Aorta (tissue), 5 donors: Measurements from ENCODE around the gene SRSF4. TPM values are rescaled to one million over a fixed set of nuclear protein-coding genes. Genes with fewer than 3 reads are reported as not detected.

Experiments used
- ATAC-seq: fragments of 200-7000 bp; cut with Tn5 transposase; one replicate; pipeline ENCODE4 v1.9.1; 2022; ENCODE audit warnings: moderate library complexity; ENCODE audit not compliant: low FRiP score
- DNase-seq, 2 donors: peaks; one replicate each; pipeline ENCODE4 v3.0.0-alpha.2; 2020
- H3K27ac ChIP-seq, 2 donors: one replicate each; pipeline ENCODE4 v1.5.1; 2013; ENCODE audit warnings: low read length in 2 of 2, mild to moderate bottlenecking in 2 of 2, moderate library complexity in 2 of 2, control low read depth in 1 of 2, inconsistent platforms in 1 of 2, low read depth in 1 of 2
- H3K27me3 ChIP-seq, 2 donors: one replicate each; pipeline ENCODE4 v1.6.1; 2013; ENCODE audit warnings: control low read depth in 1 of 2, low read length in 1 of 2, mild to moderate bottlenecking in 1 of 2, moderate library complexity in 1 of 2; ENCODE audit not compliant: insufficient read depth in 2 of 2, control insufficient read depth in 1 of 2
- H3K36me3 ChIP-seq, 2 donors: one replicate each; pipeline ENCODE4 v1.6.1; 2013; ENCODE audit warnings: control low read depth in 1 of 2, low read length in 1 of 2, mild to moderate bottlenecking in 1 of 2; ENCODE audit not compliant: insufficient read depth in 2 of 2, control insufficient read depth in 1 of 2
- H3K4me1 ChIP-seq, 2 donors: one replicate each; pipeline ENCODE4 v1.6.1; 2013; ENCODE audit warnings: low read length in 2 of 2, control low read depth in 1 of 2, mild to moderate bottlenecking in 1 of 2, moderate library complexity in 1 of 2; ENCODE audit not compliant: insufficient read depth in 2 of 2, control insufficient read depth in 1 of 2
- H3K4me3 ChIP-seq, 2 donors: one replicate each; pipeline ENCODE4 v1.5.1; 2013; ENCODE audit warnings: low read length in 2 of 2, control low read depth in 1 of 2, mild to moderate bottlenecking in 1 of 2
- H3K9me3 ChIP-seq: one replicate; pipeline ENCODE4 v1.6.1; 2013; ENCODE audit warnings: mild to moderate bottlenecking, low read length; ENCODE audit not compliant: control insufficient read depth
- WGBS, 2 donors: extraction: QIAGEN DNeasy Blood & Tissue Kit; methylation state at CpG; one replicate each; pipeline ENCODE4 v1.1.7; 2013; 5-methylcytosine and 5-hydroxymethylcytosine counted together
- intact Hi-C, 2 donors: fragments of 100-400 bp; cut with DNase I; formaldehyde crosslinking; loops; one replicate each; pipeline versions ENCODE4 v1.14.2 to v1.15.0; 2022
- long read RNA-seq, 2 donors: library from polyadenylated mRNA; unstranded; transcript quantifications; one replicate each; pipeline ENCODE4 v2.0.0, GENCODE V29; 2020 to 2021
- polyA plus RNA-seq, 2 donors: library from polyadenylated mRNA; stranded (reverse); fragments of 200-250 nt; gene quantifications; one replicate each; pipeline ENCODE4 v1.2.3, GENCODE V29; 2013
- total RNA-seq, 2 donors: library from RNA; stranded (reverse); fragmentation: NEBNext Ultra II Directional; extraction: Animal tissue kit (Norgen Biotek cat#: 25700); gene quantifications; one replicate each; pipeline ENCODE4 v1.2.1, GENCODE V29; 2021
- donor health status: healthy with polysubstance abuse.
- donor health status: Bipolar disorder and iron deficiency.
- donor health status: DM: no; HTN: no; CAD: no.
- donor health status: DM: no; HTN: no; CAD: no.
- donor health status: DM: yes; HTN: yes; CAD: no.

SRSF4 gene
- total RNA-seq = 10 to 100 TPM; 85.0 to 85.6 TPM
- polyA plus RNA-seq = 10 to 100 TPM; 57.6 to 76.0 TPM
- long read RNA-seq, donor 1, transcript SRSF4-202 (5 exons, 1,264 nt) = minor isoform, 23 of 430 reads
- long read RNA-seq, donor 1, transcript SRSF4-201 (6 exons, 2,387 nt) = major isoform, 339 of 430 reads
- long read RNA-seq, donor 1, partial matches to known transcripts = 38 of 430 reads
- long read RNA-seq, donor 1, other reads (novel, unspliced or antisense) = 30 of 430 reads
- long read RNA-seq, donor 2, transcript SRSF4-202 (5 exons, 1,264 nt) = minor isoform, 7 of 108 reads
- long read RNA-seq, donor 2, transcript SRSF4-201 (6 exons, 2,387 nt) = major isoform, 53 of 108 reads
- long read RNA-seq, donor 2, partial matches to known transcripts = 5 of 108 reads
- long read RNA-seq, donor 2, other reads (novel, unspliced or antisense) = 43 of 108 reads

DNA sequence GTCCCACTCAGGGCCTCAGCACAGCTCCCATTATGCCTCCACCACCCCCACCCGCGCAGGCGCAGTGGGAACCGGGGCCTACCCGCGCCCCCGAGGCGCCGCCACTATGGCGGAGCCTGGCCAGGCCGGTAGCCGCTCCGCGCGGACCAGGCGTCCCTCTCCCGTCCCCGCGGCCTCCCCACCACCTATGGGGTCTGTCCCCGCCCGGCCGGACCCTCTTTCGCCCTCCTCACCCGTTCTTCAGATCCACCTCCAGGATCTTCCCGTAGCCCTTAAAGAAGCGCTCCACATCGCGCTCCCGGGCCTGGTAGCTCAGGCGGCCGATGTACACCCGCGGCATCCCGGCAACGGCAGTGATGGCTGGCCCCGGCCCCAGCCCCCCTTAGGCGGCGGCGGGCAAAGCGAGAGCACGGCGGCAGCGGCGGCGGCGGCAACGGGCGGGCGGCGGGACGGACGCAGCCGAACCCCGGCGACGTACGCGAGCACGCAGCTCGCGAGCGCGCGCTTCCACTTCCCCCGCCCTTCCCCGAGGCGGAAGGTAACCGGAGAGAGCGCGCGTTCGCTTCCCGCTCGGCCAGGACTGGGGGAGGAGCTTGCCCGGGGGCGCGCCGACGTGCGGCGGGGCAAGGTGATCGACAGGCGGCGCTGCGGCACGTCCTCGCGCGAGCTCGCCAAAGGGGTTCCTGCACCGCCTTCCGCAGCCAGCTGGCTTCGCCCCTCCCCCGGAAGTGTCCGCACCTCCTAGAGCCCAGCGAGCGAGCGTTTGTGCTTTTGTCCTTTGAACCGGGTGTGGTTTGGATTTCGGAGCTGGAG lies at the start of gene SRSF4:
Gene SRSF4, minus strand, starts transcription at position 488 of the 813 bp plus-strand sequence. Its CDS starts 148 bp downstream, at position 340.
- DNase-seq (peak; percentile 100), ATAC-seq (peak; percentile 98)
- Histone ChIP-seq H3K4me1 (peaks cover 2 to 4% of the 10 kb centered on the region in 2 donors), H3K4me3 (peak within 1 kb of the TSS; percentile 69 to 93), H3K27ac (peak within 1 kb of the TSS; percentile 72 to 98), H3K9me3 (no peaks in the 10 kb centered on the region), H3K27me3 (no peaks in the 10 kb centered on the region), H3K36me3 (no peaks in the 10 kb centered on the region)
- WGBS, 2 donors = 0% methylated on average over 90 to 100 of the region's 100 CpGs
- intact Hi-C loops = loop anchor here (2.0 to 5.0 kb wide), 4 partner anchors 21 to 539 kb away; partner anchors contain the start of genes TMEM200B (in 2 of the 2) and TAF12 (in 1 of the 2)

DNA sequence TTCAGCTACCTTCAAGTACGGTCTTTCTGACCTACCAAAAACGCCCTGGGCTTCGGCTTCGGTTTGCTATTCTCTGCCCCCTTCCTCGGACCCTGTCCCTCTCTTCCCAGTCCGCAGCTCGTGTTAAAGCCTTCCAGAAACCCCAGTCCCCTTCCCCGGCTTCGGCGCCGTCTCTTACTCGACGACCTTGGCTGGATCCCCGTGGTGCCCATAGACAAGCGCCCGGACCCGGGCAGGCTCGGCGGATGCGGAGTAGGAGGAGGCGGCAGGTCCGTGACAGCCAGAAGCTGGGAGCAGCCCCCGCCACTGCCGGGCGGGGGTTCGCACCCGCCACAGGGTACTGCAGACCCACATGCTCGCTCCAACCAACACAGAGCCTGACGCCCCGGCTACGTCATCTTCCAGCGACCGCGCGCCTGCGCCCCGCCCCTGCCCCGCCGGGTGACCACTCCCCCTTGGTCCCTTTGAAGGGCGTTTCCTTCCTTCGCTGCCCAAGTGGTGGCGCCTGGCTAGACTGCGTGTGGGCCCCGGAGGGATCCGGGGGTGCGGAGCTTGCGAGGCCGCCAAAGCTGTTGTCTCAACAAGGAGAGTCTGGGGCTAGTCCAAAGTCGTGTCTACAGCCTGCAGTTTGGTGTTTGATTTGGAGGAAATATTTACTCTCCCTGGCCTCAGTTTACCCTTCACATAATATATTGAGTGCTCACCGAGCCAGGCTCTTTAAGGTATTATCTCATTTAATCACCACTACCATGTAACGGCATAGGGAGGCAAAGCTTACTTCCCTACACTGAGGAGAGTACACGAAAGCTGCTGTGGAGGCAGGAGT lies 49.1 kb upstream of the SRSF4 start, which contains the start of gene MECR:
Gene MECR, minus strand, starts transcription at position 382 of the 826 bp plus-strand sequence. Its CDS starts 28 bp downstream, at position 354.
- WGBS, 2 donors = 2% methylated on average over 52 of the region's 52 CpGs
- Histone ChIP-seq H3K4me3 (peak within 1 kb of the TSS; percentile 68 to 77), H3K27me3 (no peaks in the 10 kb centered on the region), H3K9me3 (no peaks in the 10 kb centered on the region), H3K4me1 (no peaks in the 10 kb centered on the region), H3K27ac (peak within 1 kb of the TSS; percentile 18 to 22), H3K36me3 (no peaks in the 10 kb centered on the region)
- intact Hi-C loops = loop anchor here (5.0 to 10.0 kb wide), 4 partner anchors 224 to 1477 kb away; no protein-coding TSS in a partner anchor
- ATAC-seq (peak; percentile 98), DNase-seq (peak; percentile 95 to 98)

DNA sequence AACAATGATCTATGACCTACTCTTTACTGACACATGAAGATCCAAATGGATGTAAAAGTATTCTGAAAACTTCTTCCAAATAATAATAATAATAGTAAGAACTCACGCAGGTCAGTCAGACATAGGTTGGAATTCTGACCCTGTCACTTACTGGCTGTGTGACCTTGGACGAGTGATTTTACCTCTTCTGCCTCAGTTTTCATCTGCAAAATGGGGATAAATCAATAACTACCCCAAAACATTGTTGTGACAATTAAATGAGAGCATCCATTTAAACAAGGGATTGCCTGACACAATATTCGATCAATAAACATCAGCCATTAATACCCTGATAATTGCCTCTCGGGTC lies 48.5 kb upstream of the SRSF4 start:
- Histone ChIP-seq H3K27ac (no peak overlapping the region), H3K4me3 (peak overlapping the region; percentile 68 to 77), H3K4me1 (no peaks in the 10 kb centered on the region), H3K27me3 (no peaks in the 10 kb centered on the region), H3K36me3 (no peaks in the 10 kb centered on the region), H3K9me3 (no peaks in the 10 kb centered on the region)
- no peak for DNase-seq
- intact Hi-C loops = loop anchor here (5.0 to 10.0 kb wide), 4 partner anchors 225 to 1477 kb away; no protein-coding TSS in a partner anchor
- no peak for ATAC-seq
- WGBS, 2 donors = 14 to 15% methylated on average over 4 of the region's 4 CpGs

DNA sequence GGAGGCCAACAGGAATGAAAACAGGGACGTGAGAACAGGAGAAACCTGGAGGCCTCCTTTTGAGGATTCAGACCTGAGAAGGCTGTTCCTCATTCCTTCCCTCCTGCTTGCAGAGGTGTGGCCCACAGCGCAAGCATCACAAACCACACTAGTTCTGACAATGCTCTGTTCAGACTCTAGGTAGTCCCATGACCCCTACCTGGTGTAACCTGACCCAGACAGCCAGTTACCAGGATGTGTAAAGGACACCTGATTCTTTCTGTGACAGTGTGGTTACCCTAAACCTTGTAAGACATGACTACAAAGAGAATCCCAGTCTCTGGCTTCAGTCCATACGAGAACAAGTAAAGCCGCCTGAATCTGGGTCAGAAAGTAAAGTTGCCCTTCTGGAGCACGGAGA lies 45.8 kb upstream of the SRSF4 start:
- no peak overlapping the region for H3K4me3 ChIP-seq
- no peak overlapping the region for H3K27ac ChIP-seq
- intact Hi-C loops = no loop called here
- DNase-seq (peak in 1 of 2 donors; percentile 47), ATAC-seq (no peak)
- WGBS, 2 donors = 87 to 90% methylated on average over 5 of the region's 5 CpGs
- H3K9me3 ChIP-seq = no peaks in the 10 kb centered on the region
- no peaks in the 10 kb centered on the region for H3K4me1 ChIP-seq
- H3K27me3 ChIP-seq = no peaks in the 10 kb centered on the region
- H3K36me3 ChIP-seq = no peaks in the 10 kb centered on the region

DNA sequence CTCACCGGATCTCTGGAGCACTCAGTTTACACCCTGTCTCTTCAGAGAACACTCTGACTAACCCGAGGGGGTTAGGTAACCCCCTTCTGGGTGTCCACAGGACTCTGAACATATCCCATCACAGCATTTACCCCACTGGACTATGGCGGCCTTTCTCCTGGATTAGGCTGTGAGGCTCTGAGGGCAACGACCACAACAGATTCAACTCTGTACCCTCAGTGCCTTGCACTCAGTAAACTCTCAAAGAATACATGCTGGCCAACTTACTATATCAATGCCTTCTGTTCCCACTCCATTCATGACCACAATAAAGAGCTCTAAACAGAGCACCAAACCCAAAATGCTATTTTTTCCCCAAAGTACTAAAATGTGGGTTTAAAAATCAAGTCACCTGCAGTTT lies 43.7 kb upstream of the SRSF4 start:
- intact Hi-C loops = no loop called here
- Histone ChIP-seq H3K27me3 (no peaks in the 10 kb centered on the region), H3K4me1 (no peaks in the 10 kb centered on the region), H3K4me3 (no peak overlapping the region), H3K27ac (no peak overlapping the region), H3K9me3 (no peaks in the 10 kb centered on the region), H3K36me3 (no peaks in the 10 kb centered on the region)
- no peak for DNase-seq
- ATAC-seq = no peak
- 87 to 89% methylated on average over 4 of the region's 4 CpGs for WGBS, 2 donors

DNA sequence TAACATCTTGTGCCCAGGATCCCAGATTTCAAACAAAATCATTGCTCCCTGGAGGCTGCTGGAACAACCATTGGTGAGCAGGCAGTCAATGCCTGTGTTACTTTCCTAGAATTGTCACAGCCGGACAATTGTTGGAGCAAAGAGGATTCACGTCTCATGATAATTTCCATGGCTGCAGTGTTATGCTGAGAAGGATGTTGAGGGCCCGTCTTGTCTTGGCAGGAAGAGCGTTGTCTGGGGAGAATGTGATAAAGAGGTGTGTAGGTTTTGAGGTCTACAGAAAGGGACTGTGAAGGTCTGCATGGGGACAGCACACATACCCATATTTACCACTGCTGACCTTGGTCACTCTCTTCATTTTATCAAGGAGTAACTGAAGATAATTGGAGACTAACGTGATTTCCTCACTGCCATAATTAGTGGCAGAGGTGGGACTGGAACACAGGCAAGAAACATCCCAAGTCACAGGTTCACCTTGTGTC lies 42.7 kb upstream of the SRSF4 start:
- no peak for DNase-seq
- Histone ChIP-seq H3K27me3 (no peaks in the 10 kb centered on the region), H3K4me1 (no peaks in the 10 kb centered on the region), H3K4me3 (no peak overlapping the region), H3K9me3 (no peaks in the 10 kb centered on the region), H3K36me3 (no peaks in the 10 kb centered on the region), H3K27ac (no peak overlapping the region)
- no peak for ATAC-seq
- 90 to 91% methylated on average over 5 of the region's 5 CpGs for WGBS, 2 donors
- intact Hi-C loops = no loop called here

DNA sequence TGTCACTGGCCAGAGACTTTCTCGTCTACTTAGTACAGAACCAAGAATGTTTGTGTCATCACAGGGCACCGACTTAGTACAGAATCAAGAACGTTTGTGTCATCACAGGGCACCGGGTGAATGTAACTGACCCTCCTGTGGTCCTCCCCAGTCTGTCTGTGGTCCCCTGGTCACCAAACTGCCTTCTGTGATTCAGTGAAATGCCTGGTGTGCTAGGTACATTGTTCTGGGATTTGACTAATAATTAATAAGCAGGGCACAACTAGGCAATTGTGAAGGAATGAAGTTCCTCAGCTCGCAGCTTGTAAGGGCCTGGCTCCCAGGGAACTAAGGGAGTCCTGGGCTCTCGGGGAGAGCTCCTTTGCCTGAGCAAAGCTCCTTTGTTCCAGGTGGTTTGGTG lies 41.8 kb upstream of the SRSF4 start:
- H3K36me3 ChIP-seq = no peaks in the 10 kb centered on the region
- H3K27me3 ChIP-seq = no peaks in the 10 kb centered on the region
- no peak for ATAC-seq
- H3K4me3 ChIP-seq = no peak overlapping the region
- H3K27ac ChIP-seq = no peak overlapping the region
- DNase-seq = peak in 1 of 2 donors; percentile 32
- no peaks in the 10 kb centered on the region for H3K9me3 ChIP-seq
- intact Hi-C loops = no loop called here
- 84 to 85% methylated on average over 6 of the region's 6 CpGs for WGBS, 2 donors
- no peaks in the 10 kb centered on the region for H3K4me1 ChIP-seq

DNA sequence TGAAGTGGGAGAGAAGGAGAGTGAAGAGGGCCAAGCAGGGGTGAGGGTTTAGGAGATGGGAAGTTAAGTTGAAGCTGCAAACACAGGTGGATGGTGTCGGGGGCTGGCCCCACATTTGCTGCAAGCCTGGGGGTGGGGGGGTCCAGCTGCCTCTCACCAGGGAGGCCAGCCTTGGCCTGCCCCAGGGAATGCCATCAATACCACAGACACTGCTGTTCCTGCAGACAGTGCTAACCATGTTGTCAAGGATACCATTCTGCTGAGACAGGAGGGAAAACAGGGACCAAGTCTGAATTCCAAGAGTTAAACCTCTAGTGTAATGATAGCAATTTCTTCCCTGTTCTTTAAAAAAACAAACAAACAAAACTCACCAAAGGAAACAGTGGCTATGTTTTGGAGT lies 41.0 kb upstream of the SRSF4 start:
- no peak overlapping the region for H3K4me3 ChIP-seq
- H3K27me3 ChIP-seq = no peaks in the 10 kb centered on the region
- intact Hi-C loops = no loop called here
- ATAC-seq (no peak), DNase-seq (peak in 1 of 2 donors; percentile 20)
- H3K36me3 ChIP-seq = no peaks in the 10 kb centered on the region
- no peak overlapping the region for H3K27ac ChIP-seq
- H3K9me3 ChIP-seq = no peaks in the 10 kb centered on the region
- 78 to 89% methylated on average over 1 of the region's 1 CpG for WGBS, 2 donors
- no peaks in the 10 kb centered on the region for H3K4me1 ChIP-seq
